AG08396 (cell line): ENCODE results near the gene SLC35D1.

Source experiments
- DNase-seq: peaks from one replicate; pipeline ENCODE4 v3.0.0; 2012; ENCODE audit warnings: low spot score, mixed read lengths

SLC35D1 gene

DNA sequence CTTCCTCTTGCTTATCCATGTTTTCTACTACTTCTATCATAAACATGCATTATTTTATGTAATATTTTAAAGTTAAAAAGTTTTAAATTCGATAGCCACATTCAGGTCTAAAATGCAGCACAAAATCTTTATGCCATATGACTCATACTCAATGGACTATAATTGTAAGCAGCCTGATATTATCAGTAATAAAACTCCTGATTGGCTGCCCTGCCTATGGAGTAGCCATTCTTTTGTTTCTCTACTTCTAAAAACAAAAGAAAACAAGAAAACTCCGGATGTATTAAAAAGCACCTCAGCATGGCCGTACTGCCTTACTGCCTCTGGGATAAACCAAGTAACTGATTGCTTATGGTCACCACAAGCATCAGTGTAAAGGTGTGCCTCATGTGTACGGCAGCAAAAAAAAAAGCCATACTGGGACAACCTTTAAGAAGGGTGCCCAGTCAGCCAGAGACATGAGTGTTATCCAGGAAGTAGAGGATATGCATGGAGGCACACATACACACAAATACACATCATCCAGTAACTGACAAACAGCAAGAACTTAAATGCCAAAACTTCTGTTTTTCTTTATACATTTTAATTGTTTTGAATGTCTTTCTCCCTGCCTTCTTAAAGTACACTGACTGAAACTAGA lies 9.2 kb downstream of the SLC35D1 start:
- DNase-seq: no peak

DNA sequence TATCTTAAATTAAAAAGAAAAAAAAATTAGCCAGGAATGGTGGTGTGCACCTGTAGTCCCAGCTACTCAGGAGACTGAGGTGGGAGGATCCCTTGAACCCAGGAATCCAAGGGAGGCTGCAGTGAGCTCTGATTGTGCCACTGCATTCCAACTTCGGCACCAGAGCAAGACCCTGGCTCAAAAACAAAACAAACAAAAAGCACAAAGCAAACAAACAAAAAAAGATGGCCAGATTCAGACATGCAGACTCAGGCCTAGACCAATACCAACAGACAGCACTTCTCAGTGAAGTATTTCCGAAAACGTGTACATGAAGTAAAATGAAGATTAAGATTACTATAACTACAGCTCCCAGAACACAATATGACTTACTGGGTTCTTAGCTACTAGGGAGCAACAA lies 10.6 kb downstream of the SLC35D1 start:
- DNase-seq: no peak

DNA sequence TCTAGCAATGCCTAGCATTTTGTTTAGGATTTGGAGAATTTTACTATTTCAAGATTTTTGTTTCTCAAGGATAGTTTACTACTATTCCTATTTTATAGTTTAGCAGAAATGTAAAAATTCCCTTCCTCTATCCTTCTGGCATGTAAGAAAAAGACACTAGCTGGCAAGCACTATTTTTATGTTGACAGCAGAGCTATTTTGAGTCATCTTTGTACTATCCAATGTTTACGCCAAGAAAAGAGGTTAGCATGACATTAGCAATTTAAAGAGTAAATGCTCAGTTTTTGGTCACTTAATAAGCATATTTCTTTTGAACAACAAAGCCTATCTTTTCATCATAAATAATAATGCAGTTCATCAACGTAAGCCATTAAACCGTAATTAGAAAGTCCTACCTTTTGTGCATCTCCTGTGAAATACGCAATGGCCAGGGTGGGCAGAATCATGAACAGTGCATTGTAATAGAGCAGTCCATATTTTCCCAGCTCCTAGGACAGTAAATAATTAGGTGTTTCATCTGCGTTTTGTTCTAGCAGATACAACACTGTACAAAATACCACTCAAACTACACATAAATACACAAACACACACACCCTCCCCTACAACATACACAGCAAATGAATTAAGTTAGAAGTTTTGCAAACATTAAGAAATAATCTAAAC lies 12.0 kb downstream of the SLC35D1 start:
- peak; percentile 51 for DNase-seq

DNA sequence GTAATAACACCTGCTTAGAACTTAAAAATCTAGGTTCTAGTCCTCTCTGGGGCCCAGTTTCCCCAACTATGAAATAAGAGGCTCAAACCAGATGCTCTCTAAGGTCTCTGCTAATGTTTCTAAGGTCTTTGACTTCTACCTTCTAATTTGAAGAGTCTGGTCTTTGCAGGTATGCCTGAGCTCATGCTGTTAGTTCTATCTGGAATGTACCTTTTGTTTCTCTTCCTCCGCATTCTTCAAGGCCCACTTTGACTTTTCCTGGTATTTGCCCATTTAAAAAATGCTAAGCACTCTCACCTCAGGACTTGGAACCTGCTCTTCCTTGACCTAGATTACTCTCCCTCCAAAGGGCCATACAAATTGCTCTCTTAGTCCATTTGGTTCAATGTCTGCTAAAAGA lies 13.5 kb downstream of the SLC35D1 start:
- DNase-seq: no peak

DNA sequence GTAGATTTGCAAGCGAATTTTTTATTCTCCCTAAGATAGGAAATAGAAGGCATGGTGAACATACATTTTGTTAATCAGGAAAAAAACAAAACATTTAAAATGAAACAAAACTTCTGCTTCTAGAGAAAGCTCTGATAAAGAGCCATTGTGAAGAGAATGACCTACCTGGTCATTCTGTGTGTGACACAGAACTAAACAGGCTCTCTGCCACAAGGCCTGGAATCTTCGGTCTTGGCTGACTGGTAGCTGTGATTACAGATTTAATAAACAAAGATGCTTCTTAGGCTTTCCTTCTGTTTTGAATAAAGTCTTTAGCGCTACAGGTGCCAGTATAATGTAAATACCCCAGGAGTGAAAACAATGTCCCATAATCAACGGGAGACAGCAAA lies 22.1 kb downstream of the SLC35D1 start:
- DNase-seq: no peak

DNA sequence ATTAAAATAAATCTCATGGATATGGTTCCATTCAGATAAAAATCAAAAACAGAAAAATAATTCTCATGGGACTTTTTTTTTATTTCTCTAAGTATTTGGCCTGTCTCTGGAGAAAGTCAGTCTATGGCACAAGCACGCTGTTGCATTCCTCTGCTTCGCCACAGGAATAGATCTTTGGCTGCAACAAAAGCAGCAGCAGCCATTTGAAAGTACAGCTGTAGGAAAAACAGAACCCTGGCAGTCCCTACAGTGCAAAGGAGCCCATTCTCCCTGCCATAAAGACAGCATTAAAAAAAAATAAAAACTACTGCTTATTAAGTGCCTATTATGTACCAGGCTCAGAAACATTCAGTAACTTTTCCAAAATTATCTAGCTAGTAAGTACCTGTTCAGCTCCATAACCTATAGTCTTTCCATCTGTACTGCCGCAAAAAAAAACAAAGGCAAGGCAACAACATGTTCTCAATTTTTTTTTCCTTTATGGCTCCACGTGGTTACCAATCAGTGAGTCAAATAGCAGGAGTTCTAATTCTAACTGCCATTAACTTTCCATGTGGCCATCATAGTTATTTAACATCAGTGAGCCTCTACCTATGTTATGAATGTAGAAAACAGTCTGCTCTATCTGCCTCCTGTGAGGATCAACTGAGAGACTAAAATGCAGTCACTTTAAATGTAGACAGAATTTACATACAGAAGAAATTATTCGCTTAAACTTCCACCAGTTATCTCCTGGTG lies 22.7 kb downstream of the SLC35D1 start:
- DNase-seq: no peak

DNA sequence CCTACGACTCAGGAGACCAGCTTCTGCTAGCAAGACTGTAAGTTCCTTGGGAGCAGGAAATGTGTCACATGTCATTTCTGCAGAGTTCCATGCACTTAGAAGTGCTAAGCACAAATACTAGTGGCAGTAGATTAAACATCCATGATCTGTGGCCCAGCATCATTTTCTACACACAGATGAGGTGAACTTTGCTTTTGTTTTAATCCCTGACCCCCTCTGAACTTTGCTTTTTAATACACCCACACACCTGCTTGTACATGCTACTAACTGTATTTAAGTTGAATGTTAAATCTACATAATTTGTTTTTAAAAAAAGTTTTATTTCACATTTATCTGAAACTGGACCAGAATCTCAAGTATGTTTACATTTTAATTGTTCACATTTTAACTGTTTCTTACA lies 24.5 kb downstream of the SLC35D1 start:
- DNase-seq: no peak

DNA sequence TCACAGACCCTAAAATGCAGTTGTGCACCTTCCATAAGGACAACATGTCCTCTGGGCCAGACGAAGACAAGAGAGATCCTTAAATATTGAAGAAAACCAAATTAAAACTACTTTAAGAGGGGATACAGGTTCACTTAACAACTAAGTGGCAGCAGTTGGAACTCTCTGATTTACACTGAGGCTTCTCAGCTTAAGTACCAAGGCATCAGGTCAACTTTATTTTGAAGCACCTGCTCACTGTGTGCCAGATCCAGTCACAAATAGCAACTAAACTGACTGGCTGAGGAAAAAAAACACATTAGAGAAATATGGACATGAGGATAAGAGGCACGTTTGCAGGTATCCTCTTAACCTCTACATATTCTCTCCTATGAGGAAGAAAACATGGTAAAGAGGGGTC lies 33.2 kb downstream of the SLC35D1 start:
- DNase-seq: no peak

DNA sequence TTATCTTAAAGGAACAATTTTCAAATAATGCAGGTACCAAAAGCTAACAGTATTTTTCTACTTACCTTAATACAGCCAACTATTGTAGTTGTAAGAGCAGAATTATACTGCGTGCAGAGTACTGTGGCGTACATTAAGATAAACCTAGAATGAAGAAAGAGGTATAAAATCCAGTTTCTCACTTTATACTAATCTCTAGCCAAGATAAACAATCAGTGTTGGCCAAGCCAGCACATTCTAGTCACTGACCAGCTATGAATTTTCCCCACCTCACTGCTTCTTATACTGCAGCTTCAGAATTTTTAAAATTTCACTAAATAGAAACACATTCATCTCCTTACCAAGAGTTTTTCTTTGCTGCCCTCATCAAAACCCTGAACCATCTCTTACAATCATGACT lies 33.6 kb downstream of the SLC35D1 start:
- peak; percentile 31 for DNase-seq

DNA sequence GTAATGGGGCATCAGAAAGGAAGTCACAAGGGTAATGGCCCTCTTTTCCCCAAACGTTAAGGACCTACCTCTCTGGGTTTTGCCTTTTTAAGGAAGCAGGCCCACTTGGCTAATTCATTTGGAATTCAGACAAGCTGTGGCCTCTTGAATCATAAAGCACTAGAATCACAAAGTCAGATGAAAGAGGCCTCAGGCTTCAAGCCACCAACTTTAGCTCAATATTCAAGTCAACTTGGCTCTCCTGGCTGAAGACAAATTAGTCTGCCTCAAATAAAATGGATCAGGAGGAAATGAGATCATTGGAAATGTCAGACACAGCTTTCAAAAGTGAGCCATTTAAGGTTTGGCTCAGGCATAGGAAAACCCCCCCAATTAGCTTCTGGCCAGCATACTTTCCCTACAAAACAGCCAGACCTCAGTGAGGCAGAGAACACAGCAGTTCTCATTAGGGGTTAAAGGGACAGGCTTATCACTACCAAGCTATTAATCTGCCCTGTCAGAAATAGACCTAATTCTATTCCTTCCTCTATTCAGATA lies 34.3 kb downstream of the SLC35D1 start:
- DNase-seq: peak; percentile 17

DNA sequence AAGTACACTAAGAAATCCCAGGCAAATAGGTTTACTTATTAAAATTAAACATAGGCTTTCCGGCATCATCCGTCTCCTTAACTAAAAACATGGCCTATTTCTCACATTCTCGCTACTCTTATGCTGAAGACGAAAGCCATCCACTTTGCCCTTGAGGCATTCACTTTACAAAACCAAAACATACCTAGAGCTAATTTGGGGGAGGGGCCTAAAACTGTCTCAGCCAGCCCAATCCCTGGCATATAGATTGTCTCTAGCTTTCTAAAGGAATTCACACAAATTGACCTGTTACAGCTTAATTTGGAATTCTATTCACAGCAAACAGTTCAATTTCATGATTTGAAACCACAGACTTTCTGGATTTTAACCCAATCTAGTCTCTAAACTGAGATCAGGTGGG lies 34.8 kb downstream of the SLC35D1 start:
- no peak for DNase-seq

DNA sequence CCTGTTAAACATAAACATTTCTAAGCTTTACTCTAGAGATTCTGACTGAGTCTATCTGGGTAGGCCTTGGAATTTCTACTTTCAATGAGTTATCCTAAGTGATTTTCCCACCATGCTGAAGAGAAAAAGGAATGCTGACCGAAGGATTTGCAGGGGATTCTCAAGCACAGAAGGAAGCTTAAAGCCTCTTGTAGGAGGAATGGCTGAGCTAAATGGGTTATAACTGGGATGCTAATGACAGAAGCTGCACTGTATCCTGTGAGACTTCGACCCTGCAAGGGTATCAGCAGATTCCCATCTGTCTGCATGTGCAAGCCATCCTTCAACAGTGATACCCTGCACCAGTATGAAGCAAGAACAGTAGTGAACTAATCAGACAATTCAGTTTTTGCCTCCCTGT lies 35.4 kb downstream of the SLC35D1 start:
- no peak for DNase-seq

DNA sequence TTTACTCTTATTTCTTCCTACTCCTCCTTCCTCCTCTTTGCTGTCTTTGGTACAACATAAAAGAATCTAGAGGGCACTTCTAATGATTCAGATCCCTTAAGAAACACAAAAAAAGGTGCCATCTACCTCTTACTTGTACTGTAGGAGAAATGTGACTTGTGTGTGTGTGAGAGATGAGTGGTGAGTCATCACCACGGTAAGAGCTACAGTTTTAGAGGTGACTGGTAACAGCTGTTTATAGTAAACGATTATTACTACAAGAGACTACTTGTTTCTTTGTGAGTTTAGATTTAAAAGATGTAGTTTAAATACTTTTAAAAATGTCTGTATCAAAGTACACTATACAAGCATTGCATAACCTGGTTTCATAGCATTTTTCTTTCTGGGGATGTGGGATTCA lies 40.4 kb downstream of the SLC35D1 start:
- no peak for DNase-seq

DNA sequence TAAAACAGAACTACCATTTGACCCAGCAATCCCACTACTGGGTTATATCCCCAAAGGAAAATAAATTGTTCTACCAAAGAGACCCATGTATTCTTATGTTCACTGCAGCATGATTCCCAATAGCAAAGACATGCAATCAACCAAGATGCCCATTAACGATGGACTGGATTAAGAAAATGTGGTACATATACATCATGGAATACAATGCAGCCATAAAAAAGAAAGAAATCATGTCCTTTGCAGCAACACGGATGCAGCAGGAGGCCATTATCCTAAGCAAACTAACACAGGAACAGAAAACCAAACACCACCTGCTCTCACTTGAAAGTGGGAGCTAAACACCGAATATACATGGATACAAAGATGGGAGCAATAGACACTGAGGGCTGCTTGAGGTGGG lies 44.2 kb downstream of the SLC35D1 start:
- no peak for DNase-seq

DNA sequence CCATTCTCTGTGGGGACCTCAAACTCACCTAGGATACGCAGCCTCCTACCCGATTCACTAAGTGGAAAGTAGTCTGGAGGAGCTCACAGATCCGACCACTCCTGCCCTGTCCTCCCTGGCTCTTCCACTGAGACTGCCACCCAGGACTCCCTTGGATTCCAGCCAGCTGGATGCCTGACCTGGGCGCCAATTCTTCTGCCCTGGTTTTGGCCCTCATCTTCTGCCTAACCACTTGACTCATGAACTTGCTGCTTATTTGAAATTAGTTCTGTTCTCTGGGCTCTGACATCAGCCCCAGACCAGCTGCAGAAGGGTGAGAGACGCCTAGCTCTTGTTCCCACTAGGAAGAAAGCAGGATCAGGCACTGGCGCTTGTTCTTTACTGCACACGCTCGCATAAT lies 48.9 kb downstream of the SLC35D1 start:
- DNase-seq: no peak

DNA sequence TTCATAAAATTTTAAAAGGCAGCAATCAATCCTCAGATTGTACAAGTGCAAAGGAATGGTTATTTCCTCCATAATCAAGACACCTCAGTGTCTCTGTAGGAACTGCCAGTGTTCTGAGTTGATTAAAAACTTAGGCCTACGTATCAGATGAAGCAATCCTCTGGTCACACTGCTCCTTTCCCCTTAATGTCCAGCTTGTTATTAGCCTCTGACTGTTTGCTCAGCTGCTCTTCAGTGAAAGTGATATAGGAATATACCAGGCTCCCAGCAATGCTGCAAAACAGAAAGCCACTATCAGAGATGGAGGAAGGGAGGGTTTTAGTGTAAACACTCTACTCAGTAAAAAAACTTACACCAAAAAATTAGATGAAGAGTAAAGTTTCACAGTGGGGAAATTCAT lies 49.8 kb downstream of the SLC35D1 start:
- DNase-seq: no peak

DNA sequence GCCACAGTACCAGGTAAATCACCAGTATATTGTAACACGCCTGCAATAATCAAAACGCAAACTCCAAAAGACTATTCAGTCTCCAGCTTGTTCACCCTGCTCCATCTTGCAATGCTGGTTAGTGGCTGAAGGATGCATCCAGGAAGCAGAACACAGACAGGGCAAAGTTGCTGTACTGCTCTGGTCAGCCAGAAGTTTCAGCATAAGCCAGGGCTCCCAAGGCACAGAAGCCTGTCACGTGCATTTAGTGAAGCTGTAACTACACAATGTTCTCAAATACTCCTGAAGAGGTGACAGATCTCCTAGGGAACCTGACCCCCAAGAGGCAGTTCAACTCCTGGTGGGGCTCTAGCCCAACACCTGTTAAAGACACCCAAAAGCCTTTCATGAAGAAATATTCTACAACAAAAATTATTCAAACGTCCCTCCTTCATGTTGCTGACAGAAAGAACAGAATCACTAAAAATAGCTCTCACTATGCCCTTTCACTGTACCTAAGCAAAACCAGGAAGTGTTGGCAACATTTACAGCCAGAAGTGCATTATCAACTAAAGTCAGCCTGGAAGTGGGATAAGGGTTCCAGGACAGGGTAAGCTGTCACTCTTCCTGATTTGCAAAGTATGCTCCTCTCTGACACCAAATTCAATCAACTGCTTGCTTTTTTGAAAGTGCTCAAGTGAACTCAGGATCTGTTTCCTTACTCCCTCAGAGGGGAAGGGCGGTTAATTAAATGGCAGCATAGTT lies 52.1 kb downstream of the SLC35D1 start:
- no peak for DNase-seq

DNA sequence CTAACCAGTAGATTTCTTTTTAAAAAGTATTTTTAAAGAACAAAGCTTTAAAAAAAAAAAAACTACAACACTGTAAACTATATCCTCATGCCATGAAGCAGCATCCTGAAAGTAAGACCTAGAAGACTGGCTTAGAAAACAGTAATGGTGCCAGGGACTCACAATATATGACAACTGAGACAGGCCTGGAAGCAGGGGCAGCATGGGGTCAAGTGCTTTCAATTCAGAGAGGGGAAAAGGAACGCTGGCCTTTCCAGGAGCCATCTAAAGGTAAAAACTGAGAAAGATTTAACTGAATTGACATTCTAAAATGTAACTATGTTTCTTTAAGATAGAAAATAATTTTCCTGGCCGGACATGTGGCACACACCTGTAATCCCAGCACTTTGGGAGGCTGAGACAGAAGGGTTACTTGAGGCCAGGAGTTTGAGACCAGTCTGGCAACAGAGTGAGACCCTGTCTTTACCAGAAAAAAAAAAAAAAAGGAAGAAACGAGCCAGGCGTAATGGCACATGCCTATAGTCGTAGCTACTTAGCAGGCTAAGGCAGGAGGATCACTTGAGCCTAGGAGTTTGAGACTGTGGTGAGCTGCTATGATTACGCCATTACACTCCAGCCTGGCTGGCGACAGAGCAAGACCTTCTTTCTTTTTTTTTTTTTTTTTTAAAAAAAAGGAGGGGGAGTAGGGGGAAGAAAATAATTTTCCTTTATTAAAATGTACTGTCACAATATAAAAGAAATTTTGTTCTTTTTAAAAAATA lies 54.1 kb downstream of the SLC35D1 start:
- no peak for DNase-seq

DNA sequence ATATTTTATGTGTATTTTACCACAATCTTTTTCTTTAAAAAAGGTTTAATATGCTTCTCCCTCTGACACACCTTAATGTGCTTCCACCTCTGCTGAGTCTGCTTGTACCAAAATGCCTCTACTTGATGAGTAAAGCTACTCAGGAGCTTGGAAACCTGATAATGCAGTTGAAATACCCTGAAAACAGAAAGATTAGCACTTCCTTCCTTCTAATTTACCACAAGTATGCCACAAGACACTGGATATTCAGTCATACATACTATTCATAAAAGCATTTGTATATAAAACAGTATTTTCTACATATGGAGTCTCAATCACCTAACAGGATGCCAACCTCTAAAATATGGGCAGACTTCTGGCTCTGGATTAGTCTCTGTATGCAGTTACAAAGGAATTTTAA lies 55.0 kb downstream of the SLC35D1 start:
- no peak for DNase-seq

DNA sequence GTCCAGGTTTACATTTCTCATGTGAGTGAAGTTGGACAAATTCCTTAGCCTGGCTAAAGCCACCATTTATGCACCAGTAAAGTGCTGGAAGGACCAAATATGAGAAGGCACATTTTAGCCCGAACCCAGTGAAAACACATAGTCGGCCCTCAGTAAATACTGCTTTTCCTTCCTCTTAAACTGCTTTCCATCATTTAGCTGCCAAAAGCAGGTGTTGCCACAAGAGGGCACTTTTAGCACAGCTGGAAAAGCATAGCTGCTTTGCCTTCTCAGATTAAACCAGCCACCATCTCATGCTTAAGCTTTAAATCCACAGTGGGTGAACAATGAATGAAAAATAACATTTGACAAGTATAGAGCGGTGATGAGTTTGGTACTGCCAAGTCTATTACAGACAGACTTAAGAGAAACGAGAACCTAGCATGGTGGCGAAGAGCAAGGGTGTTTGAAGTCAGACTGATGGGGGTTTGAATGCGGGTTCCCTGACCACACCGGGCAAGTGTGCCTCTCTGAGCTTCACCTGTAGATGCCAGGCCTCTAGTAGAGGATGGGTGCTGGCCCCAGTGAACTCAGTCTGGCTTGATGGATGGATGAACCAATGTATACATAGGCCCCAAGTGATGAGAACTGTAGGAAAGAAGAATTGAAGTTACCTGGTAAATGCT lies 57.8 kb downstream of the SLC35D1 start:
- DNase-seq: peak; percentile 46

DNA sequence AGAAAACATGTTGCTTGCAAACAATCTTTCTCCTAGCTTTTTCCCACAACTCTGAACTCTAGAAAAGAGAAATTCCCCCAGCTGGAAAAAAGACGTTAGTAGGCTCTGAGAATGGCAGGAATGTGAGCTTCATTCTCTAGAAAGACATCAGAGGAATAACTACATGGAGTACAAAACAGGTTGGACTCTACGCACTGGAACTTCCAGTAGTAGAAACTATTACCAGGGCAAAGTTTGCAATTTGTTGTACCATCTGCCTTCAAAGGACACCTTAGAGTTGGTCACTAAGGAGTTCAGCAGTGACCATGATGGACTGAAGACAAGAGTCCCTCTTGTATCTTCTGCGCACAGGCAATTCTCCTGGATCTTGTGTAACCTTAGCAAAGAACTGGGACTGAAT lies 60.9 kb downstream of the SLC35D1 start:
- DNase-seq: no peak
